HepG2 (cell line): ENCODE results near the gene GRM1. TPM values are rescaled to one million over a fixed set of nuclear protein-coding genes. Genes with fewer than 3 reads are reported as not detected.

Experiments
- BCL6 ChIP-seq: IDR thresholded peaks from 2 replicates; pipeline ENCODE4 v1.6.1; 2016; ENCODE audit warnings: missing genetic modification reagents, missing compliant biosample characterization
- SOX6 ChIP-seq, 2 experiments: fragments of 450-650 bp in 1 of 2; sonication (generic) in 1 of 2; formaldehyde crosslinking in 1 of 2; IDR thresholded peaks; 2 replicates each; pipeline versions ENCODE4 v1.4.0 to v1.6.1; 2017 to 2020; ENCODE audit warnings: antibody characterized with exemption in 1 of 2, mild to moderate bottlenecking in 1 of 2, missing genetic modification reagents in 1 of 2
- ZNF678 ChIP-seq: sonication (generic); formaldehyde crosslinking; IDR thresholded peaks from 2 replicates; pipeline ENCODE4 v1.4.0; 2020; ENCODE audit warnings: mild to moderate bottlenecking, missing genetic modification reagents
- polyA plus RNA-seq, 8 experiments: library from polyadenylated mRNA; depleted of rRNA in 3 of 8; stranded (reverse) in 7 of 8; unstranded in 1 of 8; fragments of >200 nt; fragmentation: Illumina TruSeq in 4 of 8; extraction: Trizol in 4 of 8; gene quantifications; 2 replicates each; pipeline versions ENCODE4 v1.2.1 to v1.2.3, GENCODE V29; 2011 to 2016; ENCODE audit warnings: low read depth in 4 of 8, missing spikeins in 1 of 8, mixed read lengths in 1 of 8; ENCODE audit not compliant: insufficient read depth in 1 of 8
- total RNA-seq, 5 experiments: library from RNA; depleted of rRNA; stranded (reverse); fragments of >200 nt; fragmentation: Illumina TruSeq; extraction: Trizol; gene quantifications; 2 replicates each; pipeline ENCODE4 v1.2.3, GENCODE V29; 2016; ENCODE audit warnings: low read depth in 1 of 5
- TF ChIP-seq, protein P1 (sequence below): sonication (generic); formaldehyde crosslinking; IDR thresholded peaks from 2 replicates; pipeline ENCODE4 v1.4.0; 2020; ENCODE audit warnings: missing genetic modification reagents
- TF ChIP-seq, protein P2 (sequence below): sonication (generic); formaldehyde crosslinking; IDR thresholded peaks from 2 replicates; pipeline ENCODE4 v1.4.0; 2020; ENCODE audit warnings: missing genetic modification reagents
- TF ChIP-seq, protein P3 (sequence below): sonication (generic); formaldehyde crosslinking; IDR thresholded peaks from 2 replicates; pipeline ENCODE4 v1.4.0; 2020; ENCODE audit warnings: missing genetic modification reagents
- TF ChIP-seq, protein P4 (sequence below), 2 experiments: fragments of 450-650 bp in 1 of 2; sonication (generic) in 1 of 2; formaldehyde crosslinking; IDR thresholded peaks; 2 replicates each; pipeline versions ENCODE4 v1.5.0 to v1.8.0; 2020 to 2022; ENCODE audit warnings: mild to moderate bottlenecking in 1 of 2, missing genetic modification reagents in 1 of 2

Gene GRM1
- total and polyA plus RNA-seq, 2 of the 13 experiments (the other 11 are each of a cell fraction or from before 2014, with no cell fraction given), result 0.09 TPM; not detected in 1

DNA sequence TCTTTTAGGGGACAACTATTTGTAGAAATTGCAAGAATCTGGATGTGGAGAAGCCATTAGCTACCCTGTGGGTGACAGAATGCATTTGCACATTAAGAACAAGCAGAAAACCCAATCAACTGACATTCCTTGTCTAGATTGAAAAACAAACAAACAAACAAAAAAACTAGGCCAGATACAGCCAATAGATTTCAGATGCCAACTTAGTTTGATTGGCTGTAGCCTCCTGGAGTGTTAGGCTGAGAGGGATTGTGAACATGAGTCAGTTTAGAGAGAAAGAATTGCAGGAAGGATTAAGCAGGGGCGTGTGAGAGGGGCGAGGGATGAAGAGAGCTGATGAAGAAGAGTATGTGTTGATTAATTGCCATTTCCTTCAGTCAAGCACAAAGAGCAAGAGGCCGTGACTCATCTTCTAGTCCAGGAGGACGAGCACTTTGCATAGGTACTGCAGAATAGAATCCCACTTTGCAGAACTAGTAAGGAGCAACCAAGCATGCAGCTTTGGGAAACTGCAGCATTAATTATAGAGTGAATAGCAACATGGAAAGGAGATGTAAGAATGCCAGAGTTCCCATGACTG is 326.7 kb downstream of the GRM1 start (continued):
- TF ChIP-seq, protein P1, sequence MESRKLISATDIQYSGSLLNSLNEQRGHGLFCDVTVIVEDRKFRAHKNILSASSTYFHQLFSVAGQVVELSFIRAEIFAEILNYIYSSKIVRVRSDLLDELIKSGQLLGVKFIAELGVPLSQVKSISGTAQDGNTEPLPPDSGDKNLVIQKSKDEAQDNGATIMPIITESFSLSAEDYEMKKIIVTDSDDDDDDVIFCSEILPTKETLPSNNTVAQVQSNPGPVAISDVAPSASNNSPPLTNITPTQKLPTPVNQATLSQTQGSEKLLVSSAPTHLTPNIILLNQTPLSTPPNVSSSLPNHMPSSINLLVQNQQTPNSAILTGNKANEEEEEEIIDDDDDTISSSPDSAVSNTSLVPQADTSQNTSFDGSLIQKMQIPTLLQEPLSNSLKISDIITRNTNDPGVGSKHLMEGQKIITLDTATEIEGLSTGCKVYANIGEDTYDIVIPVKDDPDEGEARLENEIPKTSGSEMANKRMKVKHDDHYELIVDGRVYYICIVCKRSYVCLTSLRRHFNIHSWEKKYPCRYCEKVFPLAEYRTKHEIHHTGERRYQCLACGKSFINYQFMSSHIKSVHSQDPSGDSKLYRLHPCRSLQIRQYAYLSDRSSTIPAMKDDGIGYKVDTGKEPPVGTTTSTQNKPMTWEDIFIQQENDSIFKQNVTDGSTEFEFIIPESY, result no peak
- TF ChIP-seq ZNF678 (CRISPR knock-in tag), result no peak
- no peak for TF ChIP-seq BCL6 (CRISPR knock-in tag)
- no peak for TF ChIP-seq SOX6 (IDR thresholded peaks at IDR 0.05)
- TF ChIP-seq SOX6 (CRISPR knock-in tag; IDR thresholded peaks at IDR 0.05), result no peak
- TF ChIP-seq, protein P2, sequence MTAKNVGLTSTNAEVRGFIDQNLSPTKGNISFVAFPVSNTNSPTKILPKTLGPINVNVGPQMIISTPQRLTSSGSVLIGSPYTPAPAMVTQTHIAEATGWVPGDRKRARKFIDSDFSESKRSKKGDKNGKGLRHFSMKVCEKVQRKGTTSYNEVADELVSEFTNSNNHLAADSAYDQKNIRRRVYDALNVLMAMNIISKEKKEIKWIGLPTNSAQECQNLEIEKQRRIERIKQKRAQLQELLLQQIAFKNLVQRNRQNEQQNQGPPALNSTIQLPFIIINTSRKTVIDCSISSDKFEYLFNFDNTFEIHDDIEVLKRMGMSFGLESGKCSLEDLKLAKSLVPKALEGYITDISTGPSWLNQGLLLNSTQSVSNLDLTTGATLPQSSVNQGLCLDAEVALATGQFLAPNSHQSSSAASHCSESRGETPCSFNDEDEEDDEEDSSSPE, result no peak
- TF ChIP-seq, protein P3, sequence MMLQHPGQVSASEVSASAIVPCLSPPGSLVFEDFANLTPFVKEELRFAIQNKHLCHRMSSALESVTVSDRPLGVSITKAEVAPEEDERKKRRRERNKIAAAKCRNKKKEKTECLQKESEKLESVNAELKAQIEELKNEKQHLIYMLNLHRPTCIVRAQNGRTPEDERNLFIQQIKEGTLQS (CRISPR knock-in tag), result no peak
- TF ChIP-seq, protein P4, sequence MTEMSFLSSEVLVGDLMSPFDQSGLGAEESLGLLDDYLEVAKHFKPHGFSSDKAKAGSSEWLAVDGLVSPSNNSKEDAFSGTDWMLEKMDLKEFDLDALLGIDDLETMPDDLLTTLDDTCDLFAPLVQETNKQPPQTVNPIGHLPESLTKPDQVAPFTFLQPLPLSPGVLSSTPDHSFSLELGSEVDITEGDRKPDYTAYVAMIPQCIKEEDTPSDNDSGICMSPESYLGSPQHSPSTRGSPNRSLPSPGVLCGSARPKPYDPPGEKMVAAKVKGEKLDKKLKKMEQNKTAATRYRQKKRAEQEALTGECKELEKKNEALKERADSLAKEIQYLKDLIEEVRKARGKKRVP (CRISPR knock-in tag; IDR thresholded peaks at IDR 0.05), result no peak
